Iris pigment epithelial cell (primary cell): ENCODE measurements around the gene THEM4.
A peak's percentile ranks its signal among the peaks of the same experiment; 100 is the strongest.
"Not testable (repeated sequence)": the region's sequence is repeated elsewhere in the genome, so short reads cannot be mapped to it uniquely, and the experiment has no call there.

Experiments
- DNase-seq: peaks from one replicate; pipeline ENCODE4 v3.0.0-alpha.2; 2011; ENCODE audit warnings: low read depth

Gene THEM4

GRCh38 chr1:151893176-151893924 lies 16.0 kb downstream of the THEM4 start:
- DNase-seq = peak; percentile 26

- peak; percentile 75 for DNase-seq
Measured at GRCh38 chr1:151892190-151892589, 17.1 kb downstream of the THEM4 start.

- no peak for DNase-seq
Measured at GRCh38 chr1:151891512-151891911, 17.8 kb downstream of the THEM4 start.

- DNase-seq = no peak
Measured at GRCh38 chr1:151888972-151889570, 20.2 kb downstream of the THEM4 start.

- peak; percentile 68 for DNase-seq
Measured at GRCh38 chr1:151887028-151887427, 22.3 kb downstream of the THEM4 start.

DNA sequence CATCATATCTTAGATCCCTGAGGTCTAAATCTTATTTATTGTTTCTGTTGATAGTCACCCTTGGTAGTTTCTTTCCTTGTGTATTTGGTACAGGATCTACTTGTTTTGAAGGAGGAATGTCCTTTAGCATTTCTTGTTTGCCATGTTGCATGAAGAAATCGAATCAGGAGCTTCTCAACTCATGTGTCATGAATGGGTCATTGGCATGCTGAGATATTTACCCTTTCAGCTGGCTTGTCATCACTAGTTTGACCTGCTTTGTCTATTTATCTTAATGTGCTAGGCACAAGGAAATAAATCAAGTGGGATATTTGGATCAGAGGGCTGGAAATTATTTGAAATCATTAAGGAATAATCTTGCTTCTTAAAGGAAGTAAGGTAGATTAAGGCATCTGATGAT lies 23.8 kb downstream of the THEM4 start:
- no peak for DNase-seq

DNA sequence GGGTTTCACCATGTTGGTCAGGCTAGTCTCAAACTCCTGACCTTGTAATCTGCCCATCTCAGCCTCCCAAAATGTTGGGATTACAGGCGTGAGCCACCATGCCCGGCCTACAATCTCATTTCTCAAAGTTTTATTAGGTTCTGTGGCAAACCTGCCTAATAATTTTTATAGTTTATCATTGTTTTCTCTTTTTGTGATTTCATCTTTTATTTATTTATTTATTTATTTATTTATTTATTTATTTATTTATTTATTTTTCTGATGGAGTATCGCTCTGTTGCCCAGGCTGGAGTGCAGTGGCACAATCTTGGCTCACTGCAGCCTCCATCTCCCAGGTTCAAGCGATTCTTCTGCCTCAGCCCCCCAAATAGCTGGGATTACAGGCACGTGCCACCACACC lies 24.4 kb downstream of the THEM4 start:
- DNase-seq = not testable (repeated sequence)

DNA sequence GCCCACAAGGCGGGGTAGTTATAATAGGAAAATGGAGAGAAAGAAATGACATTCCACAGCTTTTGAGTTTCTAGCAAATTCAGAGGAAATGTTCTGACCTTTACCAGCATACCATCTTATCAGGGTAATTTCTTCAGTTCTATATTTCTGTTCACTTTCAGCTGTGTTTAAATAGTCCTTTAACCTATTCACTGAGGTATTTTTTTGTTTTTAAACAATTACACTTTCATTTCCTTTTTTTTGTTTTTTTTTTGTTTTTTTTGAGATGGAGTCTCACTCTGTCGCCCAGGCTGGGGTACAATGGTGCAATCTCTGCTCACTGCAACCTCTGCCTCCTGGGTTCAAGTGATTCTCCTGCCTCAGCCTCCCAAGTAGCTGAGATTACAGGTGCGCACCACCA lies 24.9 kb downstream of the THEM4 start:
- not testable (repeated sequence) for DNase-seq

- not testable (repeated sequence) for DNase-seq
Measured at GRCh38 chr1:151883898-151884297, 25.4 kb downstream of the THEM4 start.

DNA sequence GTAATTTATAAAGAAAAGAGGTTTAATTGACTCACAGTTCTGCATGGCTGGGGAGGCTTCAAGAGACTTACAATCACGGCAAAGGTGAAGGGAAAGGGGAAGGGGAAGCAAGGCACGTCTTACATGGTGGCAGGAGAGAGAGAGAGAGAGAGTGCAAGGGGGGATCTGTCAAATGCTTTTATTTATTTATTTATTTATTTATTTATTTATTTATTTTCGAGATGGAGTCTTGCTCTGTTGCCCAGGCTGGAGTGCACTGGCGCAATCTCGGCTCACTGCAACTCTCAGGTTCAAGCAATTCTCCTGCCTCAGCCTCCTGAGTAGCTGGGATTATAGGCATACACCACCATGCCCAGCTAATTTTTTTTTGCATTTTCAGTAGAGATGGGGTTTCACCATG lies 26.4 kb downstream of the THEM4 start:
- not testable (repeated sequence) for DNase-seq

GRCh38 chr1:151882466-151882865 lies 26.8 kb downstream of the THEM4 start:
- DNase-seq = no peak

- DNase-seq = no peak
Measured at GRCh38 chr1:151881479-151881878, 27.8 kb downstream of the THEM4 start.

GRCh38 chr1:151875419-151876097 lies 33.8 kb downstream of the THEM4 start:
- no peak for DNase-seq

GRCh38 chr1:151872776-151873175 lies 36.5 kb downstream of the THEM4 start:
- DNase-seq = not testable (repeated sequence)

DNA sequence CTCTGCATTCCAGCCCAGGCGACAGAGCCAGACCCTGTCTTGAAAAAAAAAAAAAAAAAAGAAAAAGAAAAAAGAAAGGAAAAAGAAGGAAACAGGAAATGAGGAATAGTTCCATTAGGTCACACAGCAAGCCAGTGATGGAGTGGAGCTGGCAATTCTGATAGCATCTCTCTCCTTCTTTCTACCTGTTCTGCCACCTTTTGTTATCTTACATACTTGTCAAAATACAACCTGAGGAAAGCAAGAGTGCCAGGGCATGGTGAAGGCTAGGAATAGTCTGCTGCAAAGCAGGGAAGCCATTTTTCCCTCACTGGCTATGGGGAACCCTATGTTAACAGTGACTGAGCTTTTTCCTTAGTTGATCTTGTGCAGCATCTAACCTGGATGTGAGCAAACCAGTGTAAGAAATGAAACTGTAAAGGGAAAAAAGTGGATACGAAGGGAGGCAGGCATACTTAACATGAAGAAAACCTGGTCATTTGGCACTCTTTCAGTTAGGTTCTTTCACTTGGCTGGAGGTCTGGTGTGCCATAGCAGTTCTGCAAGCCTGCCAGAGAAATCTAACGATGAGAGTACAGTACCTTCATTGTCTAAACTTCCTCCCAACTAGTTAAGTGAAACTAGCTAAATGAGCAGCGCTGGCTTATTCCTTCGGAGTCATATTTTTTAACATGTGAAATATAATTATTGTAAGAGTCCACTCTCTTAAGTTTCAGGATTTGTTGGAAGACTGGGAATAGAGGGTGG lies 37.9 kb downstream of the THEM4 start:
- DNase-seq = no peak

DNA sequence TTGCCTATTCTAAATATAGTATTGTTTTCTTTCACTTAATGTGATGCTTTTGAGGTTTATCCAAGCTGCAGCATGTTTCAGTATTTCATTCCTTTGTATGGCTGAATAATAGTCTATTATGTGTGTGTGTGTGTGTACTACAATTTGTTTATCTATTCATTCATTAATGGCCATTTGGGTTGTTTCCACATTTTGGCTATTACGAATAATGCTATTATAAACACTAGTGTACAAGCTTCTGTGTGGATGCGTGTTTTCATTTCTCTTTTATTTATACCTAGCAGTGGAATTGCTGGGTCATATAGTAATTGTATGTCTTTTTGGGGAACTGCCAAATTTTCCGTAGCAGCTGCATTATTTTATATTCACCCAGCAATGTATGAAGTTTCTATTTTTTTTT lies 40.8 kb downstream of the THEM4 start:
- no peak for DNase-seq

- peak; percentile 91 for DNase-seq
Measured at GRCh38 chr1:151867765-151868411, 41.4 kb downstream of the THEM4 start.

- peak; percentile 57 for DNase-seq
Measured at GRCh38 chr1:151867321-151867720, 42.0 kb downstream of the THEM4 start.

DNA sequence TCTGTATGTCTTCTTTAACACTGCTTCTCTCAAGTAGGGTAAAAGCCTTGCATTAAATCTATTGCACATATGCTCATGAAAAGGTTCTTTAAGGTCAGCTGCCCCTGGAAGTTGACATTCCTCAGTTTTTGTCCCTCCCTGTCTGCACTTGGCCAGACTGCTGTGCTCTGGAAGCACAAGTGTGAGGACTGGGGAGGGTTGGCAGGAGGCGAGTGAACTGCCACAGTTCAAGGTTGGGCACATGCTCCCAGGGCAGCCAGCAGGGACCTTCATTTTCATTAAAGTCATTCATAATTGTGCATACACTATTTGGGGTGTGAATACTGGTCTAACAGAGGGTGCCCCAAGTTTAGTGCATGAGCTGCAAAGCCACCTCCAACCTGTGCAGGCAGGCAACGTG lies 44.9 kb downstream of the THEM4 start:
- DNase-seq = no peak

- no peak for DNase-seq
Measured at GRCh38 chr1:151862604-151863003, 46.7 kb downstream of the THEM4 start.

- DNase-seq = no peak
Measured at GRCh38 chr1:151860504-151861187, 48.7 kb downstream of the THEM4 start.
